Esophagus squamous epithelium (tissue), 4 donors: ENCODE measurements around the gene PI4K2B.
"Not testable (repeated sequence)": the region's sequence is repeated elsewhere in the genome, so short reads cannot be mapped to it uniquely, and the experiment has no call there.

Source experiments
- POLR2A ChIP-seq, 4 donors: fragments of 450-650 bp; IDR thresholded peaks; one replicate each; pipeline ENCODE4 v1.6.1; 2017; ENCODE audit warnings: antibody characterized with exemption in 4 of 4, mild to moderate bottlenecking in 4 of 4, moderate library complexity in 3 of 4
- TF ChIP-seq, protein P1 (sequence below), 6 experiments: fragments of 450-650 bp in 4 of 6; fragments of 200-600 bp in 2 of 6; sonication (generic) in 2 of 6; IDR thresholded peaks; one replicate each; pipeline ENCODE4 v1.5.1; 2016 to 2019; ENCODE audit warnings: antibody characterized with exemption in 6 of 6, mild to moderate bottlenecking in 4 of 6, moderate library complexity in 4 of 6

DNA sequence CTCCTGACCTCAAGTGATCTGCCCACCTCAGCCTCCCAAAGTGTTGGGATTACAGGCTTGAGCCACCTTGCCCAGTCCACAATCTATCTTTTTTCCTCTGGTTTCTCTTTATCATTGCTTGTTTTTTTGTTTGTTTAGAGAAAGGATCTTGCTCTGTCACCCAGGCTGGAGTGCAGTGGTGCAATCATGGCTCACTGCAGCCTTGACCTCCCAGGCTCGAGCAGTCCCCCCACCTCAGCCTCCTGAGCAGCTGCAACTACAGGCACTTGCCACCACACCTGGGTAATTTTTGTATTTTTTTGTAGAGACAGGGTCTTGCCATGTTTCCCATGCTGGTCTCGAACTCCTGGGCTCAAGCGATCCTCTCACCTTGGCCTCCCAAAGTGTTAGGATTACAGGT, 94.6 kb downstream of the PI4K2B start:
- TF ChIP-seq, protein P1, sequence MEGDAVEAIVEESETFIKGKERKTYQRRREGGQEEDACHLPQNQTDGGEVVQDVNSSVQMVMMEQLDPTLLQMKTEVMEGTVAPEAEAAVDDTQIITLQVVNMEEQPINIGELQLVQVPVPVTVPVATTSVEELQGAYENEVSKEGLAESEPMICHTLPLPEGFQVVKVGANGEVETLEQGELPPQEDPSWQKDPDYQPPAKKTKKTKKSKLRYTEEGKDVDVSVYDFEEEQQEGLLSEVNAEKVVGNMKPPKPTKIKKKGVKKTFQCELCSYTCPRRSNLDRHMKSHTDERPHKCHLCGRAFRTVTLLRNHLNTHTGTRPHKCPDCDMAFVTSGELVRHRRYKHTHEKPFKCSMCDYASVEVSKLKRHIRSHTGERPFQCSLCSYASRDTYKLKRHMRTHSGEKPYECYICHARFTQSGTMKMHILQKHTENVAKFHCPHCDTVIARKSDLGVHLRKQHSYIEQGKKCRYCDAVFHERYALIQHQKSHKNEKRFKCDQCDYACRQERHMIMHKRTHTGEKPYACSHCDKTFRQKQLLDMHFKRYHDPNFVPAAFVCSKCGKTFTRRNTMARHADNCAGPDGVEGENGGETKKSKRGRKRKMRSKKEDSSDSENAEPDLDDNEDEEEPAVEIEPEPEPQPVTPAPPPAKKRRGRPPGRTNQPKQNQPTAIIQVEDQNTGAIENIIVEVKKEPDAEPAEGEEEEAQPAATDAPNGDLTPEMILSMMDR (IDR thresholded peaks at IDR 0.05): not testable (repeated sequence)
- TF ChIP-seq POLR2A (IDR thresholded peaks at IDR 0.05): not testable (repeated sequence)
